GM23248 (cell line): ENCODE measurements around the gene TREM1.

Experiments used
- EZH2 ChIP-seq: fragments of 200-600 bp; sonication (generic); IDR thresholded peaks from 2 replicates; pipeline ENCODE4 v1.6.1; 2018; ENCODE audit warnings: antibody characterized with exemption, mild to moderate bottlenecking; ENCODE audit not compliant: insufficient read depth, poor library complexity, severe bottlenecking
- EZH2phosphoT487 ChIP-seq: fragments of 200-600 bp; sonication (generic); IDR thresholded peaks from 2 replicates; pipeline ENCODE4 v1.6.1; 2018; ENCODE audit warnings: antibody characterized with exemption, moderate library complexity, mild to moderate bottlenecking, low read depth; ENCODE audit not compliant: insufficient read depth

DNA sequence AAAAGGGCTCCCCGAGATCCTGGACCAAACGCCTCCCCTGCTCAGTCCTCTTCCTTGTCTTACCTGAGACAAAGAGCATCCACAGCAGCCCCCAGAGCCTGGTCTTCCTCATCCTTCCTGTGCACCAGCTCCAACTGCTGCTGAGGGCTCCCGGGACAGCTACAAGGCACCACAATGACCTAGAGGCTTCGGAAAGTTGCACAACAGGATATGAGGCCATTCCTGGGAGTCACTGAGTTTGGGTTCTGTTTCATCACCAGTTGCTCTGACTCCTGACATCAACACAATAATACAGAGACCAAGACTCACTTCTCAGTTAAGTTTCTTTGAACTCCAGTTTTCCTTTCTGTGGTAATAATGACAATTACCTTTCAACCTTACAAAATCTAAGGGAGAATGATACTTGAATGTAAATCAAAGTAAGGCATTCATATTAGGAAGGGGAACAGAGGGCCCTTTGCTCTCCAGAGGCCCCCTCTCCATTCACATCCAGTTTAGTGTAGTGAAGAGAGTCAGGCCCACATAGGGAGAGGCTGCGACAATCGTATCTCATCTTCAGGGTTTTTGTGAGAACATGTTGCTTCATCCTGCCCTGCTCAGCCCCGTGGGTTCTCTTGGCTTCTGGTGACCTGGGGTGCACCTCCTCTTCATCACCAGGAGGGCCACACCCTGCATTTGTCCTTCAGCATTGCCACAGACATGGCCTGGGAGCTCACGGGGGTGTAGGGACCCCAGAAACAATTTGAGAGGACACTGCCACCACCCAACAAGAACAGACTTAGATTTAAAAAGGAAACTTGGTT lies at the start of gene TREM1:
- TF ChIP-seq EZH2 (no peak), EZH2phosphoT487 (no peak)
